ENCODE data around the gene LPP.

- TF ChIP-seq ATAD3A (CRISPR knock-in tag; IDR thresholded peaks at IDR 0.05) (no peak), CTCF (CRISPR knock-in tag; IDR thresholded peaks at IDR 0.05) (no peak), CEBPB (IDR thresholded peaks at IDR 0.05; ENCODE audit: borderline replicate concordance, low read depth, low read length) (no peak), BCL6 (CRISPR knock-in tag; IDR thresholded peaks at IDR 0.05) (no peak), POLR2A (IDR thresholded peaks at IDR 0.05; ENCODE audit: insufficient read depth in 1 of 2, low read depth in 2 of 2, low read length in 2 of 2) (no peak), ZNF674 (CRISPR knock-in tag; IDR thresholded peaks at IDR 0.05; ENCODE audit: low read depth) (no peak), ZNF292 (CRISPR knock-in tag; IDR thresholded peaks at IDR 0.05; ENCODE audit: borderline replicate concordance, low read depth) (no peak), ZBTB37 (CRISPR knock-in tag; IDR thresholded peaks at IDR 0.05) (no peak), ZNF558 (CRISPR knock-in tag; IDR thresholded peaks at IDR 0.05; ENCODE audit: borderline replicate concordance) (no peak), NFYC (CRISPR knock-in tag; IDR thresholded peaks at IDR 0.05) (no peak), HIC2 (CRISPR knock-in tag; IDR thresholded peaks at IDR 0.05; ENCODE audit: low read depth) (no peak), CREM (IDR thresholded peaks at IDR 0.05) (no peak), CREM (CRISPR knock-in tag; IDR thresholded peaks at IDR 0.05) (no peak)
Observed at GRCh38 chr3:188782613-188783124, 628.7 kb downstream of the LPP start.
